ENCODE results near the gene IPO4. TPM values are rescaled to one million over a fixed set of nuclear protein-coding genes. Genes with fewer than 3 reads are reported as not detected.

The IPO4 gene
- total RNA-seq, 1 experiment from 2014 or later: 116 TPM

DNA sequence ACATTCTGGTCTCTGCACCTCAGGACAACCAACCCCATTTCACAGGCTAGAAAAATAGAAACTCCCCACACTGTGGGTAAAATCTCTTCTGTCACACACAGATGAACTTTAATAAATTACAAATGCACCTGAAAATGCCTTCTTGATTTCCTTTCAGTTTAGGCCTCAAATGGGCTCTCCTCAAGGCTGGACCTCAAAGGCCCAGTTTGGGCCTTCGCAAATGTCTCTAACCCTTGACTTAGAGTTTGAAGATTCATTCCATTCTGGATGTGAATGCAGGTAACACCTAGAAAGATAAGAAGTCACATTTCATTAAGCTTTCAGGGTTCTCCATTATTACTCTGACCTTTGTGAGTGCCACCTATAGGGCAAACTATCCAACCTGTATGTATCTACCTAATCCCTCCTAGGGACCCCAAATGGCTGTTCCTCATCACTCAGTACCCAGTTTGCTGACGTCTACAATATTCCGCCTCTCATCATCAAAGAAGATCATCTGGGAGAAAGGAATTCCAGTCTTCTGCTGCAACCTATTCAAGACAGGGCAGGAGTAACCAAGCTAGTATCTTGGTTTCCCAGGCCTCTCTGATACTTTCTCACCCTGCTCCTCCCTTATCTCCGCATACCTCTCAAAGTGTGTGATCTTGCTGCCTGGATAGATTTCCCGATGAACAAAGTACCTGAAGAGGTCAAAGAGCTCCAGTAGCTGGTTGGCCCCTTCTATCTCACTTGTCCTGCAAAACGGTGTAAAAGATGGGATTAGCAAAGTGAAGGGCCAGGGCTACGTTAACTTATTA is 25.4 kb upstream of the IPO4 start:
- Histone ChIP-seq H2BK20ac (ENCODE audit: low read depth, low read length, poor library complexity, severe bottlenecking) (no peak overlapping the region), H3K27ac (ENCODE audit: insufficient read length, low read depth, low read length) (peak overlapping the region; percentile 41), H3K9ac (ENCODE audit: extremely low read depth, insufficient read length, low read length) (peak overlapping the region; percentile 75), H4K91ac (ENCODE audit: insufficient read length, low read depth, low read length) (no peak overlapping the region), H3K79me1 (ENCODE audit: insufficient read depth, low read depth, low read length, poor library complexity, severe bottlenecking) (peaks cover 2% of the 10 kb centered on the region), H3K23ac (ENCODE audit: insufficient read length, low read depth, low read length) (no peak overlapping the region), H3K18ac (ENCODE audit: insufficient read length, low read depth, low read length) (no peak overlapping the region), H3K4me1 (ENCODE audit: insufficient read depth, low read length) (no peaks in the 10 kb centered on the region), H2BK15ac (ENCODE audit: low read depth, low read length) (no peak overlapping the region), H4K20me1 (ENCODE audit: control insufficient read depth, insufficient read depth, insufficient read length) (no peaks in the 10 kb centered on the region), H2AK5ac (ENCODE audit: insufficient read length, low read length) (no peak overlapping the region), H3T11ph (ENCODE audit: low read length) (no peak overlapping the region), H3K14ac (ENCODE audit: insufficient read depth, low read length) (no peak overlapping the region), H2BK5ac (ENCODE audit: insufficient read length, low read length) (no peak overlapping the region), H2BK120ac (ENCODE audit: low read depth, low read length, poor library complexity, severe bottlenecking) (no peak overlapping the region), H3K9me3 (ENCODE audit: control insufficient read depth, low read depth, low read length) (no peaks in the 10 kb centered on the region), H3K4me2 (ENCODE audit: insufficient read depth, insufficient read length, low read length) (peak overlapping the region; percentile 67), H2AFZ (ENCODE audit: low read length) (no peak overlapping the region), H4K5ac (ENCODE audit: insufficient read length, low read depth, low read length) (no peak overlapping the region), H3K23me2 (ENCODE audit: insufficient read length, low read depth, low read length, poor library complexity, severe bottlenecking) (peaks cover 11% of the 10 kb centered on the region), H3K79me2 (ENCODE audit: insufficient read depth, low read length) (no peaks in the 10 kb centered on the region), H3K4ac (ENCODE audit: low read depth, low read length) (no peak overlapping the region), H4K8ac (replicated peaks; ENCODE audit: insufficient read length, low read depth, low read length) (no peak overlapping the region), H3K56ac (ENCODE audit: insufficient read length, low read depth, low read length) (no peak overlapping the region), H2BK12ac (ENCODE audit: insufficient read length, low read depth, low read length) (no peak overlapping the region), H3K27me3 (ENCODE audit: insufficient read depth, low read length) (no peaks in the 10 kb centered on the region)
- no peaks in the 10 kb centered on the region; a peak in 1 of 5 replicates for H3K9me3 Mint-ChIP-seq
- H3K27ac Mint-ChIP-seq: peak overlapping the region; percentile 88 to 100 (median 100); a peak in 6 of 7 replicates
- H3K27me3 Mint-ChIP-seq (ENCODE audit: low read depth): no peaks in the 10 kb centered on the region; the same call in 1 of the 2 replicates
- TF ChIP-seq, protein P1, sequence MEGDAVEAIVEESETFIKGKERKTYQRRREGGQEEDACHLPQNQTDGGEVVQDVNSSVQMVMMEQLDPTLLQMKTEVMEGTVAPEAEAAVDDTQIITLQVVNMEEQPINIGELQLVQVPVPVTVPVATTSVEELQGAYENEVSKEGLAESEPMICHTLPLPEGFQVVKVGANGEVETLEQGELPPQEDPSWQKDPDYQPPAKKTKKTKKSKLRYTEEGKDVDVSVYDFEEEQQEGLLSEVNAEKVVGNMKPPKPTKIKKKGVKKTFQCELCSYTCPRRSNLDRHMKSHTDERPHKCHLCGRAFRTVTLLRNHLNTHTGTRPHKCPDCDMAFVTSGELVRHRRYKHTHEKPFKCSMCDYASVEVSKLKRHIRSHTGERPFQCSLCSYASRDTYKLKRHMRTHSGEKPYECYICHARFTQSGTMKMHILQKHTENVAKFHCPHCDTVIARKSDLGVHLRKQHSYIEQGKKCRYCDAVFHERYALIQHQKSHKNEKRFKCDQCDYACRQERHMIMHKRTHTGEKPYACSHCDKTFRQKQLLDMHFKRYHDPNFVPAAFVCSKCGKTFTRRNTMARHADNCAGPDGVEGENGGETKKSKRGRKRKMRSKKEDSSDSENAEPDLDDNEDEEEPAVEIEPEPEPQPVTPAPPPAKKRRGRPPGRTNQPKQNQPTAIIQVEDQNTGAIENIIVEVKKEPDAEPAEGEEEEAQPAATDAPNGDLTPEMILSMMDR (conservative IDR thresholded peaks at IDR 0.05): 0 out of 3 replicates have a peak, but pooled peaks have one; percentile 16
- peak overlapping the region; percentile 91 to 96 for H3K4me3 Mint-ChIP-seq
- DNase-seq: no peak
- peaks cover 18 to 26% of the 10 kb centered on the region in 2 experiments for H3K4me1 Mint-ChIP-seq
- WGBS (ENCODE audit: extremely low coverage, insufficient read length, low lambda C conversion rate): no CpG with 5 or more reads among the region's 7 CpGs
- peaks cover 13 to 40% (median 32%) of the 10 kb centered on the region in 3 experiments; a peak in 6 of 7 replicates for H3K36me3 Mint-ChIP-seq (ENCODE audit: insufficient read depth in 1 of 3, low read depth in 3 of 3)
